Breast epithelium (tissue), 4 donors: ENCODE data around the gene TNFRSF8. TPM values are rescaled to one million over a fixed set of nuclear protein-coding genes. Genes with fewer than 3 reads are reported as not detected.

ENCODE experiments used
- DNase-seq, 2 donors: peaks; one replicate each; pipeline ENCODE4 v3.0.0-alpha.2; 2019; ENCODE audit warnings: low spot score in 2 of 2
- H3K27ac ChIP-seq, 2 donors: fragments of 200-600 bp; sonication (generic) in 1 of 2; one replicate each; pipeline ENCODE4 v1.5.1; 2016 to 2019; ENCODE audit warnings: mild to moderate bottlenecking in 1 of 2
- H3K27me3 ChIP-seq, 2 donors: fragments of 200-600 bp; sonication (generic) in 1 of 2; one replicate each; pipeline versions ENCODE4 v1.5.1 to v1.6.0; 2017 to 2019; ENCODE audit warnings: control low read depth in 1 of 2, mild to moderate bottlenecking in 1 of 2
- H3K36me3 ChIP-seq: fragments of 200-600 bp; one replicate; pipeline ENCODE4 v1.5.1; 2019
- H3K4me1 ChIP-seq, 2 donors: fragments of 200-600 bp; sonication (generic); one replicate each; pipeline ENCODE4 v1.5.1; 2016 to 2019; ENCODE audit warnings: control low read depth in 1 of 2
- H3K4me3 ChIP-seq, 3 donors: fragments of 200-600 bp; sonication (generic); 1 replicate in 2 of 3; 2 replicates in 1 of 3; pipeline ENCODE4 v1.5.1; 2016 to 2019; ENCODE audit warnings: mild to moderate bottlenecking in 3 of 3, moderate library complexity in 2 of 3
- H3K9me3 ChIP-seq, 2 donors: fragments of 200-600 bp; sonication (generic) in 1 of 2; one replicate each; pipeline ENCODE4 v1.5.1; 2016 to 2019; ENCODE audit warnings: control low read depth in 1 of 2
- POLR2A ChIP-seq: fragments of 450-650 bp; IDR thresholded peaks from one replicate; pipeline ENCODE4 v1.6.1; 2016; ENCODE audit warnings: antibody characterized with exemption, mild to moderate bottlenecking, moderate library complexity
- POLR2AphosphoS5 ChIP-seq, 3 donors: sonication (generic); formaldehyde crosslinking; IDR thresholded peaks; one replicate each; pipeline ENCODE4 v1.6.1; 2017; ENCODE audit warnings: antibody characterized with exemption in 3 of 3
- intact Hi-C: fragments of 100-400 bp; cut with DNase I; formaldehyde crosslinking; loops from one replicate; pipeline ENCODE4 v1.15.1; 2023; ENCODE audit warnings: low total_unique reads
- total RNA-seq, 3 donors: library from RNA; depleted of rRNA; stranded (reverse); fragments of >200 nt; gene quantifications; one replicate each; pipeline ENCODE4 v1.1.0, GENCODE V29; 2016
- TF ChIP-seq, protein P1 (sequence below), 3 donors: fragments of 450-650 bp; IDR thresholded peaks; one replicate each; pipeline ENCODE4 v1.5.1; 2016 to 2017; ENCODE audit warnings: antibody characterized with exemption in 3 of 3, mild to moderate bottlenecking in 3 of 3, moderate library complexity in 3 of 3

The TNFRSF8 gene
- total RNA-seq, 3 donors from 2014 or later: 0.88 to 2.3 (median 1.6) TPM

DNA sequence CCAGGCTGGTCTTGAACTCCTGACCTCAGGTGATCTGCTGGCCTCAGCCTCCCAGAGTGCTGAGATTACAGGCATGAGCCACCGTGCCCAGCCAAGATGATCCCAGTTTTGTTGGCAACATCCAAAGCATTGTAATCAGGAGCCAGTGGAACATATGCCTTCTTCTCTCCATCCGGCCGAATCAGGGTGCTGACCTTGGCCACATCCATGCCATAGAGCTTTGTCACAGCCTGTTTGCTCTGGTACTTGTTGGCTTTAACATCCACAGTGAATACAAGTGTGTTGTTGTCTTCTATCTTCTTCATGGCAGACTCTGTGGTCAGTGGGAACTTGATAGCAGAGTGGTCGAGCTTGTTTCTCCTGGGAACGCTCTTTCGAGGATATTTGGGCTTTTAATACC is 17.1 kb downstream of the TNFRSF8 start:
- intact Hi-C loops: no loop called here
- DNase-seq: no peak
- Histone ChIP-seq H3K9me3 (peaks cover 0 to 5% of the 10 kb centered on the region in 2 donors), H3K36me3 (no peaks in the 10 kb centered on the region), H3K27ac (no peak overlapping the region), H3K27me3 (no peaks in the 10 kb centered on the region), H3K4me3 (no peak overlapping the region), H3K4me1 (no peaks in the 10 kb centered on the region)
- TF ChIP-seq POLR2A: no peak
- no peak for TF ChIP-seq POLR2AphosphoS5 (IDR thresholded peaks at IDR 0.05)
- TF ChIP-seq, protein P1, sequence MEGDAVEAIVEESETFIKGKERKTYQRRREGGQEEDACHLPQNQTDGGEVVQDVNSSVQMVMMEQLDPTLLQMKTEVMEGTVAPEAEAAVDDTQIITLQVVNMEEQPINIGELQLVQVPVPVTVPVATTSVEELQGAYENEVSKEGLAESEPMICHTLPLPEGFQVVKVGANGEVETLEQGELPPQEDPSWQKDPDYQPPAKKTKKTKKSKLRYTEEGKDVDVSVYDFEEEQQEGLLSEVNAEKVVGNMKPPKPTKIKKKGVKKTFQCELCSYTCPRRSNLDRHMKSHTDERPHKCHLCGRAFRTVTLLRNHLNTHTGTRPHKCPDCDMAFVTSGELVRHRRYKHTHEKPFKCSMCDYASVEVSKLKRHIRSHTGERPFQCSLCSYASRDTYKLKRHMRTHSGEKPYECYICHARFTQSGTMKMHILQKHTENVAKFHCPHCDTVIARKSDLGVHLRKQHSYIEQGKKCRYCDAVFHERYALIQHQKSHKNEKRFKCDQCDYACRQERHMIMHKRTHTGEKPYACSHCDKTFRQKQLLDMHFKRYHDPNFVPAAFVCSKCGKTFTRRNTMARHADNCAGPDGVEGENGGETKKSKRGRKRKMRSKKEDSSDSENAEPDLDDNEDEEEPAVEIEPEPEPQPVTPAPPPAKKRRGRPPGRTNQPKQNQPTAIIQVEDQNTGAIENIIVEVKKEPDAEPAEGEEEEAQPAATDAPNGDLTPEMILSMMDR (IDR thresholded peaks at IDR 0.05): no peak

DNA sequence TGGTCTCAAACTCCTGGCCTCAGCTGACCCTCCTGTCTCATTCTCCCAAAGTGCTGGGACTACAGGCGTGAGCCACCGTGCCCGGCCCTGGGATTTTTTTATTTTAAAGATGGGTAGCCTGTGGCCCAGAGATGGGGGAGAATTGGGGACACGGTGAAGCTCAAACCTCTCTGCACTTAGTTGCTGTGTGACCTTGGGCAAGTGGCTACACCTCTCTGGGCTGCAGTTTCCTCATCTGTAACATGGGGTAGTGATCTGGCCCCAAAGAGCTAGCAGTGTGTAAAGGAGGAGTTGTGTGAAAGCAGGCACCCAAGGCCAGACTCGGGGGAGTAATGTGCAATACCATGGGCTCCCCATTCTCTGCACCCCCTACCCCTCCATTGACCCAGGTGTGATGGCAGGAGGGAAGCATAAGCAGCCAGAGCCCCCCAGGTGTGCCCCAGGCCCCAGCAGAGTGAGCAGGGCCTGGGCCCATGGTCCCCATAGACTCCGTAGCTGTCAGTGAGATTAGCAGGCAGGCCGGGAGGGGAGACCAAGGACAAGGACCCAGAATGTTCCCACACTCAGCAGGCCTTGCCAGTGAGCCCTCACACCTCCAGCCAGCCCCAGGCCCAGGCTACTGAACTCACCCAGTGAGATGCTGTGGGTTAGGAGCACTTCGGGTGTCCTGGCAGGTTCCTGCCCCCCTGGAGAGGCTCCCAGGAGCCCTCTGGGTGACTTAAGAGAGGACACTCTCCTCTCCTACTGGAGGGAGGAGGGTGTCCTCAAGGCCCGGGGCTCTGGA is 17.9 kb downstream of the TNFRSF8 start:
- intact Hi-C loops: no loop called here
- no peak for DNase-seq
- Histone ChIP-seq H3K36me3 (no peaks in the 10 kb centered on the region), H3K27me3 (no peaks in the 10 kb centered on the region), H3K4me1 (no peaks in the 10 kb centered on the region), H3K4me3 (no peak overlapping the region), H3K9me3 (peaks cover 0 to 5% of the 10 kb centered on the region in 2 donors), H3K27ac (no peak overlapping the region)
- no peak for TF ChIP-seq POLR2AphosphoS5 (IDR thresholded peaks at IDR 0.05)
- no peak for TF ChIP-seq POLR2A
- TF ChIP-seq, protein P1 (IDR thresholded peaks at IDR 0.05): no peak

GRCh38 chr1:12081648-12082396 is 18.7 kb downstream of the TNFRSF8 start:
- no peak for DNase-seq
- no peak for TF ChIP-seq POLR2A
- no peak for TF ChIP-seq POLR2AphosphoS5 (IDR thresholded peaks at IDR 0.05)
- TF ChIP-seq, protein P1 (IDR thresholded peaks at IDR 0.05): no peak
- Histone ChIP-seq H3K36me3 (no peaks in the 10 kb centered on the region), H3K4me3 (no peak overlapping the region), H3K9me3 (peaks cover 0 to 5% of the 10 kb centered on the region in 2 donors), H3K27ac (no peak overlapping the region), H3K4me1 (no peaks in the 10 kb centered on the region), H3K27me3 (no peaks in the 10 kb centered on the region)
- intact Hi-C loops: no loop called here

DNA sequence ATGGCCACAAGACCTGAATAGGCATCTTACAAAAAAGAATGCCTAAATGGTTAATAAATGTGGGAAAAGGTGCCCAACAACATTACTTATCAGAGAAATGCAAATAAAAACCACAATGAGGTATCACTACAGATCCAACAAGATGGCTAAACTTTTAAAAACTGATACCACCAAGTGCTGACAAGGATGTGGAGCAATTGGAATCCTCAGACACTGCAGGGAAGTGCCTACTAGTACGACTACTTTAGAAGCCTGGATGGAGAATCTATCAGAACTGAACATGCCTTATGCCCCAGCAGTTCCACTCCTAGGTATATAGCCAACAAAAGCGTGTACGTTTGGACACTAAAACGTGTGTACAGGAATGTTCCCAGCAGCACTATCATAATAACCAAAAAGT is 19.9 kb downstream of the TNFRSF8 start:
- Histone ChIP-seq H3K9me3 (peaks cover 0 to 5% of the 10 kb centered on the region in 2 donors), H3K27ac (no peak overlapping the region), H3K4me3 (no peak overlapping the region), H3K27me3 (no peaks in the 10 kb centered on the region), H3K4me1 (no peaks in the 10 kb centered on the region), H3K36me3 (no peaks in the 10 kb centered on the region)
- DNase-seq: no peak
- intact Hi-C loops: no loop called here
- TF ChIP-seq, protein P1 (IDR thresholded peaks at IDR 0.05): no peak
- TF ChIP-seq POLR2A: no peak
- no peak for TF ChIP-seq POLR2AphosphoS5 (IDR thresholded peaks at IDR 0.05)

GRCh38 chr1:12083766-12084165 is 20.7 kb downstream of the TNFRSF8 start:
- Histone ChIP-seq H3K9me3 (peaks cover 0 to 5% of the 10 kb centered on the region in 2 donors), H3K27ac (no peak overlapping the region), H3K27me3 (no peaks in the 10 kb centered on the region), H3K4me3 (no peak overlapping the region), H3K4me1 (no peaks in the 10 kb centered on the region), H3K36me3 (no peaks in the 10 kb centered on the region)
- intact Hi-C loops: no loop called here
- DNase-seq: no peak
- no peak for TF ChIP-seq POLR2AphosphoS5 (IDR thresholded peaks at IDR 0.05)
- TF ChIP-seq, protein P1 (IDR thresholded peaks at IDR 0.05): no peak
- no peak for TF ChIP-seq POLR2A
